H9 (cell line): Measurements from ENCODE around the gene SNW1. TPM values are rescaled to one million over a fixed set of nuclear protein-coding genes. Genes with fewer than 3 reads are reported as not detected.

ENCODE experiments used
- DNase-seq: peaks from one replicate; pipeline ENCODE4 v3.0.0-alpha.2; 2017
- H2AFZ ChIP-seq: one replicate; pipeline ENCODE4 v1.6.1; 2013; ENCODE audit warnings: mild to moderate bottlenecking, low read length, control low read depth, moderate library complexity
- H2AK5ac ChIP-seq: 2 replicates; pipeline ENCODE4 v1.6.1; 2013; ENCODE audit warnings: low read length, control low read depth, mixed read lengths; ENCODE audit not compliant: insufficient read length
- H2BK120ac ChIP-seq: one replicate; pipeline ENCODE4 v1.6.1; 2013; ENCODE audit warnings: low read depth, mild to moderate bottlenecking, low read length, control low read depth, inconsistent platforms; ENCODE audit not compliant: poor library complexity, severe bottlenecking
- H2BK12ac ChIP-seq: 2 replicates; pipeline ENCODE4 v1.6.1; 2013; ENCODE audit warnings: low read length, control low read depth, mixed read lengths, low read depth; ENCODE audit not compliant: insufficient read length
- H2BK15ac ChIP-seq: 2 replicates; pipeline ENCODE4 v1.6.1; 2013; ENCODE audit warnings: low read depth, low read length, control low read depth
- H2BK20ac ChIP-seq: one replicate; pipeline ENCODE4 v1.6.1; 2013; ENCODE audit warnings: low read depth, mild to moderate bottlenecking, low read length, control low read depth, inconsistent platforms; ENCODE audit not compliant: poor library complexity, severe bottlenecking
- H2BK5ac ChIP-seq: 2 replicates; pipeline ENCODE4 v1.6.1; 2013; ENCODE audit warnings: low read length, control low read depth, mixed read lengths; ENCODE audit not compliant: insufficient read length
- H3K14ac ChIP-seq: 2 replicates; pipeline ENCODE4 v1.6.1; 2013; ENCODE audit warnings: low read length, control low read depth; ENCODE audit not compliant: insufficient read depth
- H3K18ac ChIP-seq: 2 replicates; pipeline ENCODE4 v1.6.1; 2013; ENCODE audit warnings: low read depth, mild to moderate bottlenecking, mixed read lengths, low read length, control low read depth; ENCODE audit not compliant: insufficient read length
- H3K23ac ChIP-seq: 2 replicates; pipeline ENCODE4 v1.6.1; 2013; ENCODE audit warnings: low read length, control low read depth, mixed read lengths, low read depth; ENCODE audit not compliant: insufficient read length
- H3K23me2 ChIP-seq: 2 replicates; pipeline ENCODE4 v1.6.1; 2013; ENCODE audit warnings: low read depth, mild to moderate bottlenecking, mixed read lengths, low read length, control low read depth; ENCODE audit not compliant: insufficient read length, poor library complexity, severe bottlenecking
- H3K27ac ChIP-seq: 2 replicates; pipeline ENCODE4 v1.5.1; 2013; ENCODE audit warnings: low read length, control low read depth, mixed read lengths, low read depth; ENCODE audit not compliant: insufficient read length
- H3K27me3 ChIP-seq: 2 replicates; pipeline ENCODE4 v1.6.1; 2013; ENCODE audit warnings: low read length, control low read depth, inconsistent platforms; ENCODE audit not compliant: insufficient read depth
- H3K4ac ChIP-seq: 2 replicates; pipeline ENCODE4 v1.6.1; 2013; ENCODE audit warnings: low read depth, mild to moderate bottlenecking, control low read depth, inconsistent platforms, low read length, moderate library complexity
- H3K4me1 ChIP-seq: 2 replicates; pipeline ENCODE4 v1.6.1; 2013; ENCODE audit warnings: low read length, control low read depth, inconsistent platforms; ENCODE audit not compliant: insufficient read depth
- H3K4me2 ChIP-seq: 2 replicates; pipeline ENCODE4 v1.6.1; 2013; ENCODE audit warnings: low read length, control low read depth, mixed read lengths; ENCODE audit not compliant: insufficient read length, insufficient read depth
- H3K56ac ChIP-seq: 2 replicates; pipeline ENCODE4 v1.6.1; 2013; ENCODE audit warnings: low read depth, mild to moderate bottlenecking, mixed read lengths, low read length, control low read depth; ENCODE audit not compliant: insufficient read length
- H3K79me1 ChIP-seq: 2 replicates; pipeline ENCODE4 v1.6.1; 2013; ENCODE audit warnings: low read depth, mild to moderate bottlenecking, moderate library complexity, low read length, control low read depth, inconsistent platforms; ENCODE audit not compliant: insufficient read depth, poor library complexity, severe bottlenecking
- H3K79me2 ChIP-seq: 2 replicates; pipeline ENCODE4 v1.6.1; 2013; ENCODE audit warnings: low read length, control low read depth, inconsistent platforms; ENCODE audit not compliant: insufficient read depth
- H3K9ac ChIP-seq: 2 replicates; pipeline ENCODE4 v1.6.1; 2013; ENCODE audit warnings: low read length, control low read depth, mixed read lengths; ENCODE audit not compliant: insufficient read length; ENCODE audit errors: extremely low read depth
- H3K9me3 ChIP-seq: one replicate; pipeline ENCODE4 v1.6.1; 2013; ENCODE audit warnings: low read depth, low read length, inconsistent platforms; ENCODE audit not compliant: control insufficient read depth
- H3T11ph ChIP-seq: one replicate; pipeline ENCODE4 v1.6.1; 2013; ENCODE audit warnings: mild to moderate bottlenecking, low read length, control low read depth, inconsistent platforms
- H4K20me1 ChIP-seq: one replicate; pipeline ENCODE4 v1.6.1; 2013; ENCODE audit not compliant: control insufficient read depth, insufficient read length, insufficient read depth
- H4K5ac ChIP-seq: 2 replicates; pipeline ENCODE4 v1.6.1; 2013; ENCODE audit warnings: low read depth, mild to moderate bottlenecking, mixed read lengths, low read length, control low read depth; ENCODE audit not compliant: insufficient read length
- H4K8ac ChIP-seq: replicated peaks from 2 replicates; pipeline ENCODE4 v1.6.1; 2013; ENCODE audit warnings: low read length, control low read depth, mixed read lengths, low read depth; ENCODE audit not compliant: insufficient read length
- H4K91ac ChIP-seq: 2 replicates; pipeline ENCODE4 v1.6.1; 2013; ENCODE audit warnings: low read depth, mild to moderate bottlenecking, moderate library complexity, mixed read lengths, low read length, control low read depth; ENCODE audit not compliant: insufficient read length
- H3K27ac Mint-ChIP-seq, 3 experiments: 2 replicates in 2 of 3; 3 replicates in 1 of 3; pipeline ENCODE4 v1.8.0; 2020 to 2021; ENCODE audit warnings: mixed read lengths in 3 of 3, mild to moderate bottlenecking in 1 of 3, moderate library complexity in 1 of 3
- H3K27me3 Mint-ChIP-seq: 2 replicates; pipeline ENCODE4 v1.8.0; 2021; ENCODE audit warnings: low read depth, mild to moderate bottlenecking, moderate library complexity, mixed read lengths
- H3K36me3 Mint-ChIP-seq, 3 experiments: 2 replicates in 2 of 3; 3 replicates in 1 of 3; pipeline ENCODE4 v1.8.0; 2020 to 2021; ENCODE audit warnings: low read depth in 3 of 3, mixed read lengths in 3 of 3; ENCODE audit not compliant: insufficient read depth in 1 of 3
- H3K4me1 Mint-ChIP-seq, 2 experiments: 2 replicates each; pipeline ENCODE4 v1.8.0; 2020; ENCODE audit warnings: mixed read lengths in 2 of 2
- H3K4me3 Mint-ChIP-seq, 2 experiments: 2 replicates in 1 of 2; 3 replicates in 1 of 2; pipeline ENCODE4 v1.8.0; 2020 to 2021; ENCODE audit warnings: mild to moderate bottlenecking in 2 of 2, mixed read lengths in 2 of 2, moderate library complexity in 1 of 2
- H3K9me3 Mint-ChIP-seq, 2 experiments: 2 replicates in 1 of 2; 3 replicates in 1 of 2; pipeline ENCODE4 v1.8.0; 2020; ENCODE audit warnings: mild to moderate bottlenecking in 2 of 2, mixed read lengths in 2 of 2, moderate library complexity in 1 of 2
- CTCF ChIP-seq: fragments of 200-600 bp; sonication (generic); conservative IDR thresholded peaks from 3 replicates; pipeline ENCODE4 v1.8.0; 2021; ENCODE audit warnings: antibody characterized with exemption, mild to moderate bottlenecking
- WGBS: extraction: QIAGEN DNeasy Blood & Tissue Kit; methylation state at CpG from one replicate; pipeline ENCODE4 v1.1.7; 2013; ENCODE audit warnings: missing lambda C conversion rate, low lambda C conversion rate, mixed read lengths; ENCODE audit not compliant: insufficient read length; ENCODE audit errors: extremely low coverage; 5-methylcytosine and 5-hydroxymethylcytosine counted together
- total RNA-seq: library from RNA; stranded (reverse); gene quantifications from 2 replicates; pipeline ENCODE4 v1.2.1, GENCODE V29; 2021

The SNW1 gene
- total RNA-seq, 1 experiment from 2014 or later: 103 TPM

DNA sequence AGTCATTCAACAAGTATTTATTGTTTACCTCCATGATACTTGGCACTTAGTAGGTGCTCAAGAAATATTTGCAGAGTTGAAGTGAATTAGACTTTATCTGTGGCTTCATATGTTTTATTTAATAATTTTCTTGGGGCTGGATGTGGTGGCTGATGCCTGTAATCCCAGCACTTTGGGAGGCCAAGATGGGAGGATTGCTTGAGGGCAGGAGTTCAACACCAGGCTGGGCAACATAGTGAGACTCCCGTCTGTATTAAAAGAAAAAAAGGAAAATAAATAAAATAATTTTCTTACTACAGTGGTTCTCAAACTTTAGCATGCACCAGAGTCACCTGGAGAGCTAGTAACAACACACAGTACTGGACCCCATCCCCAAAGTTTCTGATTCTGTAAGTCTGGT is 39.9 kb upstream of the SNW1 start:
- Histone ChIP-seq H3K14ac (no peak overlapping the region), H2BK12ac (no peak overlapping the region), H4K5ac (no peak overlapping the region)

More for the DNA sequence above, 39.9 kb upstream of the SNW1 start:
- TF ChIP-seq CTCF: no peak
- peaks cover 4% of the 10 kb centered on the region for H3K23me2 ChIP-seq
- Mint-ChIP-seq H3K4me3 (peak overlapping the region; percentile 81 to 85), H3K27me3 (no peaks in the 10 kb centered on the region), H3K36me3 (no peaks in the 10 kb centered on the region), H3K27ac (no peak overlapping the region), H3K9me3 (no peaks in the 10 kb centered on the region), H3K4me1 (peaks cover 15 to 20% of the 10 kb centered on the region in 2 experiments)
- H2AK5ac ChIP-seq: no peak overlapping the region
- no peak overlapping the region for H3K56ac ChIP-seq
- H3K4ac ChIP-seq: no peak overlapping the region
- no CpG with 5 or more reads among the region's 1 CpG for WGBS
- H3K4me2 ChIP-seq: peak overlapping the region; percentile 81
- H4K91ac ChIP-seq: no peak overlapping the region
- H4K20me1 ChIP-seq: no peaks in the 10 kb centered on the region
- no peak overlapping the region for H2BK15ac ChIP-seq
- H2AFZ ChIP-seq: no peak overlapping the region
- no peak overlapping the region for H2BK20ac ChIP-seq
- no peak overlapping the region for H4K8ac ChIP-seq
- H3K9me3 ChIP-seq: no peaks in the 10 kb centered on the region
- no peaks in the 10 kb centered on the region for H3K4me1 ChIP-seq
- H3K27me3 ChIP-seq: no peaks in the 10 kb centered on the region
- no peak overlapping the region for H3K18ac ChIP-seq
- H3K79me1 ChIP-seq: no peaks in the 10 kb centered on the region
- no peak overlapping the region for H2BK5ac ChIP-seq
- peak overlapping the region; percentile 36 for H3K9ac ChIP-seq
- no peak overlapping the region for H3K27ac ChIP-seq
- H3K23ac ChIP-seq: no peak overlapping the region
- no peak overlapping the region for H3T11ph ChIP-seq
- no peak overlapping the region for H2BK120ac ChIP-seq
- no peaks in the 10 kb centered on the region for H3K79me2 ChIP-seq
- no peak for DNase-seq
